Retinal pigment epithelial cell (primary cell): ENCODE data around the gene PLA2G2A.
"Not testable (repeated sequence)": the region's sequence is repeated elsewhere in the genome, so short reads cannot be mapped to it uniquely, and the experiment has no call there.

Source experiments
- DNase-seq: peaks from one replicate; pipeline ENCODE4 v3.0.0-alpha.2; 2010; ENCODE audit warnings: low read depth
- H3K4me3 ChIP-seq: 2 replicates; pipeline ENCODE4 v1.5.1; 2011; ENCODE audit warnings: mild to moderate bottlenecking, low read length, control low read depth, moderate library complexity
- TF ChIP-seq, protein P1 (sequence below): conservative IDR thresholded peaks from 2 replicates; pipeline ENCODE4 v1.5.1; 2011; ENCODE audit warnings: low read depth, low read length, control low read depth, inconsistent platforms

Gene PLA2G2A

DNA sequence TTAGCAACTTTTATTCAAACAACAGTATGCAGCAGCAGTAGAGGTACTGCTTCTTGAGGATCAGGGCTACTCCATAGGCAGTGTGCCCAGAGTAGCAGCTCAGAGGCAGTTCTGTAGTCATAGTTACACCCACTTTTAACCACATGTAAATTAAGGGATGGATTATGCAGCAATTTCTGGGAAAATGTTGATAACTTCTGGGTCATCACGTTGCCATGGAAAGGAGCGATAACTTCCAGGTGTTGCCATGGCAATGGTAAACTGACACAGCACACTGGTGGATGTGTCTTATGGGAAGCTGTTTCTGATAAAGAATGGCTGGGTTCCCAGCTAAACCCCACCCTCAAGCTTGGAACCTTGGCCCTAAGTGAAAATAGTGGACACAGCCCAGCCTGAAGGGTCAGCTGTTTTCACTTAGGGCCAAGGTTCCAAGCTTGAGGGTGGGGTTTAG, 29.0 kb upstream of the PLA2G2A start:
- TF ChIP-seq, protein P1, sequence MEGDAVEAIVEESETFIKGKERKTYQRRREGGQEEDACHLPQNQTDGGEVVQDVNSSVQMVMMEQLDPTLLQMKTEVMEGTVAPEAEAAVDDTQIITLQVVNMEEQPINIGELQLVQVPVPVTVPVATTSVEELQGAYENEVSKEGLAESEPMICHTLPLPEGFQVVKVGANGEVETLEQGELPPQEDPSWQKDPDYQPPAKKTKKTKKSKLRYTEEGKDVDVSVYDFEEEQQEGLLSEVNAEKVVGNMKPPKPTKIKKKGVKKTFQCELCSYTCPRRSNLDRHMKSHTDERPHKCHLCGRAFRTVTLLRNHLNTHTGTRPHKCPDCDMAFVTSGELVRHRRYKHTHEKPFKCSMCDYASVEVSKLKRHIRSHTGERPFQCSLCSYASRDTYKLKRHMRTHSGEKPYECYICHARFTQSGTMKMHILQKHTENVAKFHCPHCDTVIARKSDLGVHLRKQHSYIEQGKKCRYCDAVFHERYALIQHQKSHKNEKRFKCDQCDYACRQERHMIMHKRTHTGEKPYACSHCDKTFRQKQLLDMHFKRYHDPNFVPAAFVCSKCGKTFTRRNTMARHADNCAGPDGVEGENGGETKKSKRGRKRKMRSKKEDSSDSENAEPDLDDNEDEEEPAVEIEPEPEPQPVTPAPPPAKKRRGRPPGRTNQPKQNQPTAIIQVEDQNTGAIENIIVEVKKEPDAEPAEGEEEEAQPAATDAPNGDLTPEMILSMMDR, result no peak
- no peak for DNase-seq
- no peak overlapping the region for H3K4me3 ChIP-seq

GRCh38 chr1:19998823-19999222, 19.4 kb upstream of the PLA2G2A start:
- DNase-seq, H3K4me3 ChIP-seq: not testable (repeated sequence)
- TF ChIP-seq, protein P1, result peak; percentile 22

GRCh38 chr1:19990689-19991088, 11.3 kb upstream of the PLA2G2A start:
- H3K4me3 ChIP-seq, result no peak overlapping the region
- TF ChIP-seq, protein P1, result no peak
- no peak for DNase-seq

- not testable (repeated sequence) for H3K4me3 ChIP-seq, DNase-seq
These were observed 10.8 kb upstream of the PLA2G2A start for GRCh38 chr1:19990182-19990582.

- TF ChIP-seq, protein P1, result no peak
- no peak for DNase-seq
- no peak overlapping the region for H3K4me3 ChIP-seq
These were observed 9.0 kb upstream of the PLA2G2A start for GRCh38 chr1:19988267-19989006.

- no peak overlapping the region for H3K4me3 ChIP-seq
- TF ChIP-seq, protein P1, result no peak
- no peak for DNase-seq
These were observed 8.3 kb upstream of the PLA2G2A start for GRCh38 chr1:19987719-19988118.

DNA sequence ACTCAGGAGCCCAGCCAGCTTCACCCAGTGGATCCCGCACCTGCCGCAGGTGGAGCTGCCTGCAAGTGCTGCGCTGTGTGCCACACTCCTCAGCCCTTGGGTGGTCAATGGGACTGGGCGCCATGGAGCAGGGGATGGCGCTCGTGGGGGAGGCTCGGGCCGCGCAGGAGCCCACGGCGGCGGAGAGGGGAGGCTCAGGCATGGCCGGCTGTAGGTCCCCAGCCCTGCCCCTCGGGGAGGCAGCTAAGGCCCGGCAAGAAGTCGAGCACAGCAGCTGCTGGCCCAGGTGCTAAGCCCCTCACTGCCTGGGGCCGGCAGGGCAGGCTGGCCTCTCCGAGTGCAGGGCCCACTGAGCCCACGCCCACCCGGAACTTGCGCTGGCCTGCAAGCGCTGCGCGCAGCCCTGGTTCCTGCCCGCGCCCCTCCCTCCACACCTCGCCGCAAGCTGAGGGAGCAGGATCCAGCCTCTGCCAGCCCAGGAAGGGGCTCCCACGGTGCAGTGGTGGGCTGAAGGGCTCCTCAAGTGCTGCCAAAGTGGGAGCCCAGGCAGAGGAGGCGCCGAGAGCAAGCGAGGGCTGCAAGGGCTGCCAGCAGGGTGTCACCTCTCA, 5.1 kb upstream of the PLA2G2A start:
- not testable (repeated sequence) for H3K4me3 ChIP-seq, DNase-seq
